Measurements from ENCODE around the gene ZNF22.

The ZNF22 gene

DNA sequence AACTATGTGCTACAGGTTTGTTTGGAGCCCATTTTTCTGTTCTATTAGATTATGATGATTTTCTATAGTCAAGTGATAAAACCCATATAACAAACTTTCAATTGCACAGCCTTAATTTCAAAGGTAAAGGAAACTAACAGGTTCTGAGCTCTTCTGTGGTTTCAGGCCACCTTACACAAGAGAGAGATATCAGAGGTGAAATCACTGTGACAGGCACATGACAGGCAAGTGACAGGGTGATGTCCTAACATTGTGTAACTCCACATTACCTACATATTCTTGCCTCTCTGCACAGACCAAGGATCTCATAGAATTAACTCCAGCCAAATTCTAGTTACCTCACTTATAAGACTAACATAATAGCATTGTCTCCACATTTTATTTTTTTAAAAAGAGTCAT, 35.0 kb downstream of the ZNF22 start:
- no peak for FAIRE-seq

- no peak for FAIRE-seq
Observed at GRCh38 chr10:45040921-45041542, 40.3 kb downstream of the ZNF22 start.

DNA sequence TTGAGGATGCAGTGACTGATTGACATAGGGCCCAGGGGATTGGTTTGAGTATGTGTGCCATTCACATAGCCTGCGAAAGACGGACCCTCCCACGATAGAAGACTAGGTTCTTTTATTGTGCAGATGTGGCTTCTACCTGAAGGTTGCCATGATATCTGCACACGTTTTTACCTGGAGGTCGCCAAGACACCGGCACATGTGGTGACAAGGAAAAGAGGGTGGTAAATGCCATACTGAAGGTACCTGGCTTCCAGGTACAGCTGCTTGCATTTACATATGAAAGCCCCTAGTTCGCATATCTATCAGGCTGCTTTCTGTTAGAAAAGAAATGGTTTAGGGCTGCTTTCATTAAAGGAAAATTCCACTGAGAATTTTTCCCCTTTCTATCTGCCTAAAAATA, 43.6 kb downstream of the ZNF22 start:
- no peak for FAIRE-seq

DNA sequence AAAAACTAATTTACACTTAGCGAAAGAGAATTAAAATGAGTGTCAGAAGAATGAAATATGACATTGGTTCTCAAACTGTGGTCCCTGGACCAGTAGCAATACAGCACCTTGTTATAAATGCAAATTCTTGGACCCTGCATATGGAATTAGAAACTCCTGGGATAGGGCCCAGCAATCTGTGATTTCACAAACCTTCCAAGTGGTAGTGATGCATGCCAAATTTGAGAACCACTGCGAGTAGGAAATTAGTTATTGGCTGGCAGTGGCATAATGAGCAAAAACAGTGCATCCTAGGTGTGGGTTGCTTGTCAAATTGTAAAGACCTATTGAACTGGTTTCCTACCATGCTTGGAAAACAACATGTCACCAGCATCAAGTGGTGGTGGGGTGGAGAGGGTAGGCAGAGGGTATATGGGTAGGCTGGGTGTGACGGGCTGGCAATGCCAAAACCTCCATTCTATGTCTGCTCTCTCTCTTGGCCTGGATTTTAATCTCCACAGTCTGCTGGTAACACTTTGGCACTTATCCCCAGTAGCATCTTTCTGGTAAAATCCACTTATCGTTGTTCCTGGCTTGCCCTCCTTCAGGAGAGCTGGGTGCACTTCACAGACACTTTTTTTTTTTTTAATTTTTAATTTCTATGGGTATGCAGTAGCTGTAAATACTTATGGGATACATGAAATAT, 50.0 kb downstream of the ZNF22 start:
- FAIRE-seq = no peak

DNA sequence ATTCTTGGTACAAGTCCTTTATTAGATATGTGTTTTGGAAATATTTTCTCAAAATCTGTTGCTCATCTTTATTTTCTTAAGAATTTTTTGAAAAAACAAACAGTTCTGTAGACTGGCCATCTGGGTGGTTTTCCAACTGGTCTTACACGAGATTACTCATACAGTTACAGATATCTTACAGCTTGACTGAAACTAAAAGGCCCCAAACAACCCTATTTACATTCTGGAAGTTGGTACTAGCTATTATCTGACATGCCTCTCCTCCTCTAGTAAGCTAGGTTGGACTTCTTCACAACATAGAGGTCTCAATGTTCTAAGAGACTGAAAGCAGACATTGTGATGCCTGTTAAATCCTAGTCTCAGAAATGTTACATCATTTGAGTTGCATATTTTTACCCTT, 52.0 kb downstream of the ZNF22 start:
- no peak for FAIRE-seq

- FAIRE-seq = no peak
Observed at GRCh38 chr10:45053569-45054100, 52.9 kb downstream of the ZNF22 start.
